HEK293 (cell line): ENCODE data around the gene EOMES.

Experiments
- CTCF ChIA-PET: fragments of 350-600 bp; formaldehyde crosslinking; extraction: SDS; loops from one replicate; lab custom pipeline; 2021; ENCODE audit warnings: antibody characterized with exemption; lab: Yijun Ruan, JAX
- POLR2A ChIA-PET: fragments of 300-600 bp; formaldehyde crosslinking; extraction: SDS; loops from one replicate; lab custom pipeline; 2020; ENCODE audit warnings: antibody characterized with exemption, inconsistent platforms; lab: Yijun Ruan, JAX
- H3K27ac ChIP-seq: fragments of 200-500 bp; sonication (Bioruptor generic); 2 replicates; pipeline ENCODE4 v1.5.1; 2014; ENCODE audit warnings: low read depth, low read length, control low read depth, inconsistent platforms; ENCODE audit errors: extremely low read depth
- H3K36me3 ChIP-seq, 2 experiments: fragments of 200-500 bp in 1 of 2; sonication (Bioruptor generic) in 1 of 2; 1 replicate in 1 of 2; 2 replicates in 1 of 2; pipeline ENCODE4 v1.5.1; 2014 to 2017; ENCODE audit warnings: inconsistent platforms in 2 of 2, low read length in 2 of 2; ENCODE audit not compliant: control insufficient read depth in 2 of 2, insufficient read depth in 1 of 2
- H3K4me1 ChIP-seq: fragments of 200-500 bp; sonication (Bioruptor generic); 2 replicates; pipeline ENCODE4 v1.5.1; 2014; ENCODE audit warnings: mild to moderate bottlenecking, low read length, inconsistent platforms; ENCODE audit not compliant: control insufficient read depth, insufficient read depth
- H3K4me3 ChIP-seq: 2 replicates; pipeline ENCODE4 v1.5.1; 2011; ENCODE audit warnings: low read depth, mild to moderate bottlenecking, control low read depth, low read length, moderate library complexity
- H3K9me3 ChIP-seq: fragments of 200-500 bp; sonication (Bioruptor generic); 2 replicates; pipeline ENCODE4 v1.5.1; 2014; ENCODE audit warnings: low read depth, low read length, inconsistent platforms; ENCODE audit not compliant: control insufficient read depth, insufficient read depth
- GLI2 ChIP-seq: fragments of 450-650 bp; formaldehyde crosslinking; IDR thresholded peaks from 2 replicates; pipeline ENCODE4; 2017; ENCODE audit warnings: missing biosample characterization, missing genetic modification characterization, low read depth, borderline replicate concordance
- KLF7 ChIP-seq: fragments of 450-650 bp; formaldehyde crosslinking; IDR thresholded peaks from 2 replicates; pipeline ENCODE4 v1.5.1; 2016; ENCODE audit warnings: missing biosample characterization, missing genetic modification characterization, borderline replicate concordance
- SCRT2 ChIP-seq: fragments of 450-650 bp; formaldehyde crosslinking; IDR thresholded peaks from 2 replicates; pipeline ENCODE4 v1.5.1; 2016; ENCODE audit warnings: missing biosample characterization, missing genetic modification characterization
- YY1 ChIP-seq: fragments of 450-650 bp; formaldehyde crosslinking; IDR thresholded peaks from 2 replicates; pipeline ENCODE4 v1.5.1; 2018; ENCODE audit warnings: missing biosample characterization, missing genetic modification characterization
- ZBTB20 ChIP-seq: fragments of 450-650 bp; formaldehyde crosslinking; IDR thresholded peaks from 2 replicates; pipeline ENCODE4 v1.5.1; 2016; ENCODE audit warnings: missing biosample characterization, missing genetic modification characterization
- ZBTB48 ChIP-seq: fragments of 450-650 bp; formaldehyde crosslinking; IDR thresholded peaks from 2 replicates; pipeline ENCODE4 v1.5.1; 2016; ENCODE audit warnings: missing biosample characterization, missing genetic modification characterization
- ZEB2 ChIP-seq: fragments of 450-650 bp; formaldehyde crosslinking; IDR thresholded peaks from 2 replicates; pipeline ENCODE4 v1.5.1; 2016; ENCODE audit warnings: missing biosample characterization, missing genetic modification characterization
- ZNF169 ChIP-seq: fragments of 450-650 bp; formaldehyde crosslinking; IDR thresholded peaks from 2 replicates; pipeline ENCODE4 v1.5.1; 2016; ENCODE audit warnings: missing biosample characterization, missing genetic modification characterization
- ZNF174 ChIP-seq: fragments of 450-650 bp; formaldehyde crosslinking; IDR thresholded peaks from 2 replicates; pipeline ENCODE4 v1.5.0; 2017; ENCODE audit warnings: missing biosample characterization, mild to moderate bottlenecking, missing genetic modification characterization
- ZNF175 ChIP-seq: fragments of 450-650 bp; formaldehyde crosslinking; IDR thresholded peaks from 2 replicates; pipeline ENCODE4 v1.5.1; 2016; ENCODE audit warnings: missing biosample characterization, missing genetic modification characterization
- ZNF184 ChIP-seq: fragments of 450-650 bp; IDR thresholded peaks from 2 replicates; pipeline ENCODE4 v1.5.1; 2018; ENCODE audit warnings: missing biosample characterization, mild to moderate bottlenecking, missing genetic modification characterization
- ZNF223 ChIP-seq: fragments of 450-650 bp; formaldehyde crosslinking; IDR thresholded peaks from 2 replicates; pipeline ENCODE4 v1.5.1; 2016; ENCODE audit warnings: missing biosample characterization, missing genetic modification characterization
- ZNF350 ChIP-seq: fragments of 450-650 bp; formaldehyde crosslinking; IDR thresholded peaks from 2 replicates; pipeline ENCODE4 v1.5.0; 2017; ENCODE audit warnings: missing biosample characterization, mild to moderate bottlenecking, missing genetic modification characterization
- ZNF423 ChIP-seq: fragments of 450-650 bp; formaldehyde crosslinking; IDR thresholded peaks from 2 replicates; pipeline ENCODE4 v1.5.1; 2016; ENCODE audit warnings: missing biosample characterization, missing genetic modification characterization
- ZNF449 ChIP-seq: fragments of 450-650 bp; formaldehyde crosslinking; IDR thresholded peaks from 2 replicates; pipeline ENCODE4 v1.5.1; 2017; ENCODE audit warnings: missing biosample characterization, mild to moderate bottlenecking, missing genetic modification characterization, moderate library complexity
- ZNF623 ChIP-seq: fragments of 450-650 bp; formaldehyde crosslinking; IDR thresholded peaks from 2 replicates; pipeline ENCODE4 v1.5.1; 2016; ENCODE audit warnings: missing biosample characterization, missing genetic modification characterization
- ZNF626 ChIP-seq: fragments of 450-650 bp; sonication (Bioruptor Pico); formaldehyde crosslinking; IDR thresholded peaks from 2 replicates; pipeline ENCODE4 v1.5.1; 2018; ENCODE audit warnings: missing biosample characterization, missing genetic modification characterization, inconsistent platforms
- ZNF677 ChIP-seq: fragments of 450-650 bp; IDR thresholded peaks from 2 replicates; pipeline ENCODE4 v1.5.0; 2018; ENCODE audit warnings: missing biosample characterization, mild to moderate bottlenecking, missing genetic modification characterization, moderate library complexity
- ZNF830 ChIP-seq: fragments of 450-650 bp; IDR thresholded peaks from 2 replicates; pipeline ENCODE4 v1.5.0; 2018; ENCODE audit warnings: missing biosample characterization, missing genetic modification characterization, low read depth, mild to moderate bottlenecking, moderate library complexity
- TF ChIP-seq, protein P1 (sequence below): fragments of 450-650 bp; formaldehyde crosslinking; IDR thresholded peaks from 2 replicates; pipeline ENCODE4 v1.5.1; 2016; ENCODE audit warnings: missing biosample characterization, missing genetic modification characterization, borderline replicate concordance
- TF ChIP-seq, protein P2 (sequence below): fragments of 450-650 bp; formaldehyde crosslinking; IDR thresholded peaks from 2 replicates; pipeline ENCODE4 v1.5.1; 2016; ENCODE audit warnings: missing biosample characterization, missing genetic modification characterization

The EOMES gene

GRCh38 chr3:27695636-27696035, 26.5 kb downstream of the EOMES start:
- H3K36me3 ChIP-seq, result no peaks in the 10 kb centered on the region
- no peak overlapping the region for H3K27ac ChIP-seq
- POLR2A ChIA-PET, result no interaction called here
- H3K4me1 ChIP-seq, result no peaks in the 10 kb centered on the region
- CTCF ChIA-PET, result interaction anchor here (0.7 to 1.2 kb wide), 2 partner anchors 14 to 1865 kb away, joined by 3 to 6 read pairs; no protein-coding TSS in a partner anchor
- H3K4me3 ChIP-seq, result no peak overlapping the region
- no peaks in the 10 kb centered on the region for H3K9me3 ChIP-seq
- TF ChIP-seq ZNF184 (tag by site-specific recombination), result peak; percentile 88
- no peak for TF ChIP-seq ZBTB20 (tag by site-specific recombination)

DNA sequence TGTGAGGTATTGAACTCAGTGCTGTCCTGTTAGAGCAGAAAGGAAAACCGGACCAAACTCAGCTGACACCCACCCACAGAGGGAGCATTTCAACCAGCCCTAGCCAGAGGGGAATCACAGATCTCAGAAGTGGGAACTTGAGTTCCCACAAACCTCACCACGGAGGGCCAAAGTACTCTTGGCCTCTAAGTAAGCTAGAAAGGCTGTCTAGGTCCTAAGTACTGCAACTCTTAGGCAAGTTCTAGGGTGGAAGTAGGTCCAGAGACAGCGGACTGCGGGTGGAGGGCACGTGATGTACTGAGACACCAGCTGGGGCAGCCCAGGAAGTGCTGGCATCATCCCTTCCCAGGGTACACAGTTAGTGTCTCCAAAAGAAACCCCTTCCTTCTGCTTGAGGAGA, 34.1 kb downstream of the EOMES start:
- Histone ChIP-seq H3K4me1 (no peaks in the 10 kb centered on the region), H3K4me3 (no peak overlapping the region), H3K9me3 (no peaks in the 10 kb centered on the region), H3K27ac (no peak overlapping the region), H3K36me3 (no peaks in the 10 kb centered on the region)
- TF ChIP-seq ZNF830 (tag by site-specific recombination) (no peak), ZNF623 (tag by site-specific recombination) (no peak), ZNF423 (no peak), ZNF350 (tag by site-specific recombination) (no peak), ZBTB48 (tag by site-specific recombination) (no peak), ZNF169 (no peak), ZNF626 (tag by site-specific recombination) (no peak), KLF7 (tag by site-specific recombination) (no peak), GLI2 (tag by site-specific recombination) (no peak), ZNF175 (tag by site-specific recombination) (no peak), YY1 (no peak), ZEB2 (tag by site-specific recombination) (no peak), ZNF449 (no peak), ZNF223 (no peak), ZNF677 (tag by site-specific recombination) (no peak), ZNF174 (tag by site-specific recombination) (no peak), SCRT2 (no peak)
- TF ChIP-seq, protein P1, sequence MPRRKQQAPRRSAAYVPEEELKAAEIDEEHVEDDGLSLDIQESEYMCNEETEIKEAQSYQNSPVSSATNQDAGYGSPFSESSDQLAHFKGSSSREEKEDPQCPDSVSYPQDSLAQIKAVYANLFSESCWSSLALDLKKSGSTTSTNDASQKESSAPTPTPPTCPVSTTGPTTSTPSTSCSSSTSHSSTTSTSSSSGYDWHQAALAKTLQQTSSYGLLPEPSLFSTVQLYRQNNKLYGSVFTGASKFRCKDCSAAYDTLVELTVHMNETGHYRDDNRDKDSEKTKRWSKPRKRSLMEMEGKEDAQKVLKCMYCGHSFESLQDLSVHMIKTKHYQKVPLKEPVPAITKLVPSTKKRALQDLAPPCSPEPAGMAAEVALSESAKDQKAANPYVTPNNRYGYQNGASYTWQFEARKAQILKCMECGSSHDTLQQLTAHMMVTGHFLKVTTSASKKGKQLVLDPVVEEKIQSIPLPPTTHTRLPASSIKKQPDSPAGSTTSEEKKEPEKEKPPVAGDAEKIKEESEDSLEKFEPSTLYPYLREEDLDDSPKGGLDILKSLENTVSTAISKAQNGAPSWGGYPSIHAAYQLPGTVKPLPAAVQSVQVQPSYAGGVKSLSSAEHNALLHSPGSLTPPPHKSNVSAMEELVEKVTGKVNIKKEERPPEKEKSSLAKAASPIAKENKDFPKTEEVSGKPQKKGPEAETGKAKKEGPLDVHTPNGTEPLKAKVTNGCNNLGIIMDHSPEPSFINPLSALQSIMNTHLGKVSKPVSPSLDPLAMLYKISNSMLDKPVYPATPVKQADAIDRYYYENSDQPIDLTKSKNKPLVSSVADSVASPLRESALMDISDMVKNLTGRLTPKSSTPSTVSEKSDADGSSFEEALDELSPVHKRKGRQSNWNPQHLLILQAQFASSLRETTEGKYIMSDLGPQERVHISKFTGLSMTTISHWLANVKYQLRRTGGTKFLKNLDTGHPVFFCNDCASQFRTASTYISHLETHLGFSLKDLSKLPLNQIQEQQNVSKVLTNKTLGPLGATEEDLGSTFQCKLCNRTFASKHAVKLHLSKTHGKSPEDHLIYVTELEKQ, result no peak
- TF ChIP-seq, protein P2, sequence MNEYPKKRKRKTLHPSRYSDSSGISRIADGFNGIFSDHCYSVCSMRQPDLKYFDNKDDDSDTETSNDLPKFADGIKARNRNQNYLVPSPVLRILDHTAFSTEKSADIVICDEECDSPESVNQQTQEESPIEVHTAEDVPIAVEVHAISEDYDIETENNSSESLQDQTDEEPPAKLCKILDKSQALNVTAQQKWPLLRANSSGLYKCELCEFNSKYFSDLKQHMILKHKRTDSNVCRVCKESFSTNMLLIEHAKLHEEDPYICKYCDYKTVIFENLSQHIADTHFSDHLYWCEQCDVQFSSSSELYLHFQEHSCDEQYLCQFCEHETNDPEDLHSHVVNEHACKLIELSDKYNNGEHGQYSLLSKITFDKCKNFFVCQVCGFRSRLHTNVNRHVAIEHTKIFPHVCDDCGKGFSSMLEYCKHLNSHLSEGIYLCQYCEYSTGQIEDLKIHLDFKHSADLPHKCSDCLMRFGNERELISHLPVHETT (tag by site-specific recombination), result no peak
- CTCF ChIA-PET, result no interaction called here
- POLR2A ChIA-PET, result no interaction called here
